Lower lobe of right lung (tissue), 2 donors: Measurements from ENCODE around the gene GDAP2. TPM values are rescaled to one million over a fixed set of nuclear protein-coding genes. Genes with fewer than 3 reads are reported as not detected.

Experiments used
- ATAC-seq, 2 donors: fragments of 200-7000 bp; cut with Tn5 transposase; one replicate each; pipeline ENCODE4 v1.9.1; 2020 to 2022; ENCODE audit warnings: mild to moderate bottlenecking in 2 of 2, moderate library complexity in 2 of 2
- DNase-seq: peaks from one replicate; pipeline ENCODE4 v3.0.0-alpha.2; 2020
- H3K27ac ChIP-seq: fragments of 200-600 bp; one replicate; pipeline ENCODE4 v1.8.0; 2022
- H3K27me3 ChIP-seq: fragments of 200-600 bp; one replicate; pipeline ENCODE4 v1.8.0; 2022; ENCODE audit warnings: low read depth
- H3K36me3 ChIP-seq: fragments of 200-600 bp; one replicate; pipeline ENCODE4 v1.8.0; 2022; ENCODE audit warnings: mild to moderate bottlenecking
- H3K4me1 ChIP-seq: fragments of 200-600 bp; one replicate; pipeline ENCODE4 v1.8.0; 2022
- H3K4me3 ChIP-seq: fragments of 200-600 bp; one replicate; pipeline ENCODE4 v1.8.0; 2022; ENCODE audit warnings: mild to moderate bottlenecking
- H3K9me3 ChIP-seq: fragments of 200-600 bp; one replicate; pipeline ENCODE4 v1.8.0; 2022
- CTCF ChIP-seq: fragments of 200-600 bp; IDR thresholded peaks from one replicate; pipeline ENCODE4 v1.8.0; 2022; ENCODE audit warnings: antibody characterized with exemption, mild to moderate bottlenecking
- intact Hi-C: fragments of 100-400 bp; cut with DNase I; formaldehyde crosslinking; loops from one replicate; pipeline ENCODE4 v1.11.0; 2022
- total RNA-seq: library from RNA; stranded (reverse); fragmentation: NEBNext Ultra II Directional; extraction: Animal tissue kit (Norgen Biotek cat#: 25700); gene quantifications from one replicate; pipeline ENCODE4 v1.2.1, GENCODE V29; 2021
- donor health status: DM: no; HTN: yes; CAD: no; lungs with severe emphysema.

Gene GDAP2
- total RNA-seq, 1 donor from 2014 or later, result 34.1 TPM

GRCh38 chr1:117877823-117878222 is 51.6 kb downstream of the GDAP2 start:
- no peaks in the 10 kb centered on the region for H3K27me3 ChIP-seq
- DNase-seq, result no peak
- no peak for ATAC-seq
- intact Hi-C loops, result no loop called here
- no peak overlapping the region for H3K27ac ChIP-seq
- H3K4me3 ChIP-seq, result no peak overlapping the region
- no peak for TF ChIP-seq CTCF
- peaks cover 92% of the 10 kb centered on the region for H3K36me3 ChIP-seq
- no peaks in the 10 kb centered on the region for H3K4me1 ChIP-seq
- H3K9me3 ChIP-seq, result no peaks in the 10 kb centered on the region

- Histone ChIP-seq H3K27ac (no peak overlapping the region), H3K36me3 (peaks cover 73% of the 10 kb centered on the region), H3K9me3 (no peaks in the 10 kb centered on the region), H3K4me1 (no peaks in the 10 kb centered on the region), H3K4me3 (no peak overlapping the region), H3K27me3 (no peaks in the 10 kb centered on the region)
- no peak for ATAC-seq
- TF ChIP-seq CTCF, result no peak
- DNase-seq, result no peak
- intact Hi-C loops, result no loop called here
Observed at GRCh38 chr1:117871013-117871412, 58.4 kb downstream of the GDAP2 start.

- intact Hi-C loops, result no loop called here
- no peak for DNase-seq
- no peaks in the 10 kb centered on the region for H3K27me3 ChIP-seq
- peaks cover 34% of the 10 kb centered on the region for H3K36me3 ChIP-seq
- H3K4me1 ChIP-seq, result no peaks in the 10 kb centered on the region
- no peak for ATAC-seq
- no peak overlapping the region for H3K4me3 ChIP-seq
- no peak for TF ChIP-seq CTCF
- H3K27ac ChIP-seq, result no peak overlapping the region
- H3K9me3 ChIP-seq, result no peaks in the 10 kb centered on the region
Observed at GRCh38 chr1:117861694-117862093, 67.7 kb downstream of the GDAP2 start.

GRCh38 chr1:117860896-117861610 is 68.4 kb downstream of the GDAP2 start:
- H3K36me3 ChIP-seq, result peaks cover 27% of the 10 kb centered on the region
- no peaks in the 10 kb centered on the region for H3K4me1 ChIP-seq
- no peak overlapping the region for H3K4me3 ChIP-seq
- no peak for ATAC-seq
- no peaks in the 10 kb centered on the region for H3K9me3 ChIP-seq
- intact Hi-C loops, result no loop called here
- no peaks in the 10 kb centered on the region for H3K27me3 ChIP-seq
- no peak overlapping the region for H3K27ac ChIP-seq
- no peak for TF ChIP-seq CTCF
- DNase-seq, result no peak

GRCh38 chr1:117859901-117860300 is 69.5 kb downstream of the GDAP2 start:
- DNase-seq (no peak), ATAC-seq (no peak)
- intact Hi-C loops, result no loop called here
- no peaks in the 10 kb centered on the region for H3K9me3 ChIP-seq
- no peaks in the 10 kb centered on the region for H3K27me3 ChIP-seq
- no peak overlapping the region for H3K4me3 ChIP-seq
- TF ChIP-seq CTCF, result no peak
- peaks cover 16% of the 10 kb centered on the region for H3K36me3 ChIP-seq
- no peak overlapping the region for H3K27ac ChIP-seq
- H3K4me1 ChIP-seq, result no peaks in the 10 kb centered on the region
